CD4-positive, alpha-beta T cell (primary cell): Measurements from ENCODE around the gene KCND2. TPM values are rescaled to one million over a fixed set of nuclear protein-coding genes. Genes with fewer than 3 reads are reported as not detected.

Source experiments
- ATAC-seq: fragments of 200-7000 bp; cut with Tn5 transposase; one replicate; pipeline ENCODE4 v1.10.0; 2022; ENCODE audit warnings: mild to moderate bottlenecking; ENCODE audit not compliant: poor library complexity
- CTCF ChIA-PET: fragments of 350-600 bp; sonication (Branson Sonifier 250); formaldehyde crosslinking; loops from one replicate; lab custom pipeline; 2021; ENCODE audit warnings: antibody characterized with exemption, inconsistent platforms; lab: Charles Lee
- POLR2A ChIA-PET: fragments of 350-600 bp; sonication (Branson Sonifier 250); formaldehyde crosslinking; loops from one replicate; lab custom pipeline; 2021; ENCODE audit warnings: antibody characterized with exemption, inconsistent platforms; lab: Charles Lee
- DNase-seq, 14 experiments: peaks; one replicate each; pipeline ENCODE4 v3.0.0-alpha.2; 2013 to 2020; ENCODE audit warnings: mixed read lengths in 2 of 14
- H3K27ac ChIP-seq, 2 donors: one replicate each; pipeline versions ENCODE4 v1.5.1 to v1.7.0; 2013; ENCODE audit warnings: low read length in 2 of 2, low read depth in 1 of 2, mild to moderate bottlenecking in 1 of 2
- H3K27me3 ChIP-seq, 2 experiments: 1 replicate in 1 of 2; 2 replicates in 1 of 2; pipeline versions ENCODE4 v1.6.1 to v1.7.0; 2013; ENCODE audit warnings: low read length in 2 of 2, control low read depth in 1 of 2, mild to moderate bottlenecking in 1 of 2, moderate library complexity in 1 of 2; ENCODE audit not compliant: insufficient read depth in 2 of 2, control insufficient read depth in 1 of 2
- H3K36me3 ChIP-seq: one replicate; pipeline ENCODE4 v1.6.1; 2013; ENCODE audit warnings: low read length, control low read depth; ENCODE audit not compliant: insufficient read depth
- H3K4me1 ChIP-seq: one replicate; pipeline ENCODE4 v1.6.1; 2013; ENCODE audit warnings: low read length, control low read depth; ENCODE audit not compliant: insufficient read depth
- H3K4me3 ChIP-seq: one replicate; pipeline ENCODE4 v1.5.1; 2013; ENCODE audit warnings: mild to moderate bottlenecking, low read length, moderate library complexity
- H3K9me3 ChIP-seq, 2 experiments: 1 replicate in 1 of 2; 2 replicates in 1 of 2; pipeline versions ENCODE4 v1.6.1 to v1.7.0; 2013; ENCODE audit warnings: low read length in 2 of 2, mild to moderate bottlenecking in 2 of 2, control low read depth in 1 of 2, moderate library complexity in 1 of 2; ENCODE audit not compliant: control insufficient read depth in 1 of 2, insufficient read depth in 1 of 2
- H3K27ac Mint-ChIP-seq: one replicate; pipeline ENCODE4 v1.8.0; 2020; ENCODE audit warnings: mixed read lengths
- H3K27me3 Mint-ChIP-seq: one replicate; pipeline ENCODE4 v1.8.0; 2021; ENCODE audit warnings: mixed read lengths
- H3K36me3 Mint-ChIP-seq: one replicate; pipeline ENCODE4 v1.8.0; 2021; ENCODE audit warnings: low read depth, mixed read lengths
- H3K4me1 Mint-ChIP-seq: one replicate; pipeline ENCODE4 v1.8.0; 2021; ENCODE audit warnings: low read depth, mixed read lengths
- H3K4me3 Mint-ChIP-seq: one replicate; pipeline ENCODE4 v1.8.0; 2020; ENCODE audit warnings: mild to moderate bottlenecking, mixed read lengths
- H3K9me3 Mint-ChIP-seq: one replicate; pipeline ENCODE4 v1.8.0; 2020; ENCODE audit warnings: mixed read lengths
- intact Hi-C, 2 experiments: fragments of 100-400 bp; cut with DNase I in 1 of 2; cut with micrococcal nuclease in 1 of 2; formaldehyde crosslinking; loops; one replicate each; pipeline versions ENCODE4 v1.15.1 to v1.9.0; 2023 to 2025; cut with DNase I, micrococcal nuclease
- total RNA-seq, 174 experiments: library from RNA in 2 of 174; stranded (reverse) in 2 of 174; gene quantifications; one replicate each; pipeline ENCODE4 v1.2.3 and lab custom pipeline; 2021 to 2026
- TF ChIP-seq, protein P1 (sequence below): fragments of 200-600 bp; IDR thresholded peaks from one replicate; pipeline ENCODE4 v1.8.0; 2022; ENCODE audit warnings: antibody characterized with exemption, mild to moderate bottlenecking

The KCND2 gene
- total RNA-seq, 2 experiments from 2014 or later, result not detected

DNA sequence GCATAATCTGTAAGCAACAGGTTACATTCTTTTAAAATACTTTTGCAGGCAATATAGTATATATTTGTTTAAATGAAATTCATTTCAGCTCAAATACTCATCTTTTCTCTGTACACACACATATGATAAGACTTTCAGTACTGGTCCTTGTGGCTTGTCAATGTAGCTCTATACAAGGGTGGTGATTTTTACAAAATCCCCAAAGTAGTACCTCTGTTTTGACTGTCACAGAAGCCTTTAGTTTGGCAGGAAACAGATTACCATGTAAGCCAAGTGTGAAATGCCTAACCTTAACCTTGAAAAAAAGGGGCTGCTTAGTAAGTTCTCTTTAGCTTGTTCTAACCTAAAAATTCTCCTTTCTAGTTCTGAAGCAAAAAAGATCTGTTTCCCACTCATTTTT lies 87.9 kb downstream of the KCND2 start:
- Mint-ChIP-seq H3K27ac (no peak overlapping the region), H3K4me1 (no peaks in the 10 kb centered on the region), H3K9me3 (peaks cover 3% of the 10 kb centered on the region), H3K27me3 (no peaks in the 10 kb centered on the region), H3K4me3 (no peak overlapping the region), H3K36me3 (no peaks in the 10 kb centered on the region)
- no peak for ATAC-seq
- no peak for DNase-seq
- no peaks in the 10 kb centered on the region for H3K4me1 ChIP-seq
- H3K4me3 ChIP-seq, result no peak overlapping the region
- H3K27ac ChIP-seq, result no peak overlapping the region
- no peaks in the 10 kb centered on the region for H3K27me3 ChIP-seq
- TF ChIP-seq, protein P1, sequence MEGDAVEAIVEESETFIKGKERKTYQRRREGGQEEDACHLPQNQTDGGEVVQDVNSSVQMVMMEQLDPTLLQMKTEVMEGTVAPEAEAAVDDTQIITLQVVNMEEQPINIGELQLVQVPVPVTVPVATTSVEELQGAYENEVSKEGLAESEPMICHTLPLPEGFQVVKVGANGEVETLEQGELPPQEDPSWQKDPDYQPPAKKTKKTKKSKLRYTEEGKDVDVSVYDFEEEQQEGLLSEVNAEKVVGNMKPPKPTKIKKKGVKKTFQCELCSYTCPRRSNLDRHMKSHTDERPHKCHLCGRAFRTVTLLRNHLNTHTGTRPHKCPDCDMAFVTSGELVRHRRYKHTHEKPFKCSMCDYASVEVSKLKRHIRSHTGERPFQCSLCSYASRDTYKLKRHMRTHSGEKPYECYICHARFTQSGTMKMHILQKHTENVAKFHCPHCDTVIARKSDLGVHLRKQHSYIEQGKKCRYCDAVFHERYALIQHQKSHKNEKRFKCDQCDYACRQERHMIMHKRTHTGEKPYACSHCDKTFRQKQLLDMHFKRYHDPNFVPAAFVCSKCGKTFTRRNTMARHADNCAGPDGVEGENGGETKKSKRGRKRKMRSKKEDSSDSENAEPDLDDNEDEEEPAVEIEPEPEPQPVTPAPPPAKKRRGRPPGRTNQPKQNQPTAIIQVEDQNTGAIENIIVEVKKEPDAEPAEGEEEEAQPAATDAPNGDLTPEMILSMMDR, result no peak
- POLR2A ChIA-PET, result no interaction called here
- H3K36me3 ChIP-seq, result no peaks in the 10 kb centered on the region
- CTCF ChIA-PET, result no interaction called here
- intact Hi-C loops, result no loop called here
- H3K9me3 ChIP-seq, result no peaks in the 10 kb centered on the region

DNA sequence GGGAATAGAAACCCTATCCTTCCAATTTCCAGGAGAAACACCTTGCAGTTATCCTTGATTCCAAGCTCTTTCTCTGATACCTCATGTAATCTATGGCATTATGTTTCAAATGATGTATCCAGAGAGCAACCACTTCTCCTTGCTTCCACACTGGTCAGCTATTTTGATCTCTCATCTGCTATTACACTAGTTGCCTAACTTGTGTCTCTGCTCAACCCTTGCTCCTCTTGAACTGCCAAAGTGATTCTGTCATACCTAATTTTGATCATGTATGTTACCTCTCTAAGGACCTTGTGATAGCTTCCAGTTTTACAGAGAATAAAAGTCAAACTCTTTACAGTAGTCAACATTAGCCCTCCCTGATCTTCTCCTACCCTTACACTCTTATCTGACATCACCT lies 90.4 kb downstream of the KCND2 start:
- H3K36me3 ChIP-seq, result no peaks in the 10 kb centered on the region
- Mint-ChIP-seq H3K27me3 (no peaks in the 10 kb centered on the region), H3K4me1 (no peaks in the 10 kb centered on the region), H3K9me3 (no peaks in the 10 kb centered on the region), H3K27ac (no peak overlapping the region), H3K4me3 (no peak overlapping the region), H3K36me3 (no peaks in the 10 kb centered on the region)
- intact Hi-C loops, result no loop called here
- H3K4me1 ChIP-seq, result no peaks in the 10 kb centered on the region
- no peak for DNase-seq
- ATAC-seq, result no peak
- ChIA-PET POLR2A (no interaction called here), CTCF (no interaction called here)
- TF ChIP-seq, protein P1, result no peak
- no peaks in the 10 kb centered on the region for H3K27me3 ChIP-seq
- no peak overlapping the region for H3K27ac ChIP-seq
- H3K4me3 ChIP-seq, result no peak overlapping the region
- no peaks in the 10 kb centered on the region for H3K9me3 ChIP-seq

DNA sequence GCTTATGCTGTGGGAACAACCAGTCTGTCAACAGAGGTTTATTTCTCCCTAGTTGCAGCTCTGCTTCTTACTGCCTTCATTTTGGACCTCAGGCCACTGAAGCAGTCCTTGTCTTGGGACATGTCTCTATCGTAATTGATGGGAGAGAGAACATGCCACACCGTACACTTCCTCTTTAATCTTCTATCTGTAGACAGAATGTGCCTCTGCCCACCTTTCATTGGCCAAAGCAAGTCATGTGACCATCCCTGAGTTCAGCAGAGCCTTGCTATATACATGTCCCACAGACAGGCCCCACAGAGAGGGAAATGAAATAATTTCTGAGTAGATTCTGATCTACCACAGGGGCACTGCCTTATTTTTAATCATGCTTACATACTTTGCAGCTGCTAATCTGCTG lies 98.0 kb downstream of the KCND2 start:
- Histone ChIP-seq H3K27ac (no peak overlapping the region), H3K36me3 (no peaks in the 10 kb centered on the region), H3K4me3 (no peak overlapping the region), H3K27me3 (no peaks in the 10 kb centered on the region), H3K4me1 (no peaks in the 10 kb centered on the region), H3K9me3 (no peaks in the 10 kb centered on the region)
- Mint-ChIP-seq H3K4me3 (no peak overlapping the region), H3K4me1 (no peaks in the 10 kb centered on the region), H3K27me3 (no peaks in the 10 kb centered on the region), H3K9me3 (no peaks in the 10 kb centered on the region), H3K36me3 (no peaks in the 10 kb centered on the region), H3K27ac (no peak overlapping the region)
- intact Hi-C loops, result no loop called here
- TF ChIP-seq, protein P1, result no peak
- no peak for DNase-seq
- CTCF ChIA-PET, result no interaction called here
- POLR2A ChIA-PET, result no interaction called here
- no peak for ATAC-seq
